Activated T-helper 9 cell treated with anti-CD3 and anti-CD28 coated beads, Interleukin-2, amount 50 U/mL, for 16 hours (primary cell): ENCODE results near the gene ZNF865.
A peak's percentile ranks its signal among the peaks of the same experiment; 100 is the strongest.

ENCODE experiments used
- DNase-seq: peaks from one replicate; pipeline ENCODE4 v3.0.0-alpha.2; 2020; ENCODE audit warnings: low read depth

ZNF865 gene

DNA sequence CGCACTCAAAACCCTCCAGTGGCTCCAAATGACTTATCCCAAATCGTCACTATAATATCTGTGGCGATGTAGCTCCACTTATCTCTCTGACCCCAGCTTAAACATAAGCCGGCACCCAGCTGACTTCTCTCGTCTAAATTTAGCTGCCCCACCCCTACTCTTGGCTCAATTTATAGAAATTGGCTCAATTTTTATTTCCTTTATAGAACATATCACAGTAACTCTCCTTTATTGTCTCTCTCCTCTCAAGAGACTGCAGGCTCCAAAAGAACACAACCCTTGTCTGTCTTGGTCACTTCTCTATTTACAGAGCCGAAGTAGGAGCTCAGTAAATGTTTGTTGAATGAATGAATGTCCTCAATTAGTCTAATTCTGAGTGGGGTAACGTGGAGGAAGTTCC, 18.1 kb downstream of the ZNF865 start:
- no peak for DNase-seq

DNA sequence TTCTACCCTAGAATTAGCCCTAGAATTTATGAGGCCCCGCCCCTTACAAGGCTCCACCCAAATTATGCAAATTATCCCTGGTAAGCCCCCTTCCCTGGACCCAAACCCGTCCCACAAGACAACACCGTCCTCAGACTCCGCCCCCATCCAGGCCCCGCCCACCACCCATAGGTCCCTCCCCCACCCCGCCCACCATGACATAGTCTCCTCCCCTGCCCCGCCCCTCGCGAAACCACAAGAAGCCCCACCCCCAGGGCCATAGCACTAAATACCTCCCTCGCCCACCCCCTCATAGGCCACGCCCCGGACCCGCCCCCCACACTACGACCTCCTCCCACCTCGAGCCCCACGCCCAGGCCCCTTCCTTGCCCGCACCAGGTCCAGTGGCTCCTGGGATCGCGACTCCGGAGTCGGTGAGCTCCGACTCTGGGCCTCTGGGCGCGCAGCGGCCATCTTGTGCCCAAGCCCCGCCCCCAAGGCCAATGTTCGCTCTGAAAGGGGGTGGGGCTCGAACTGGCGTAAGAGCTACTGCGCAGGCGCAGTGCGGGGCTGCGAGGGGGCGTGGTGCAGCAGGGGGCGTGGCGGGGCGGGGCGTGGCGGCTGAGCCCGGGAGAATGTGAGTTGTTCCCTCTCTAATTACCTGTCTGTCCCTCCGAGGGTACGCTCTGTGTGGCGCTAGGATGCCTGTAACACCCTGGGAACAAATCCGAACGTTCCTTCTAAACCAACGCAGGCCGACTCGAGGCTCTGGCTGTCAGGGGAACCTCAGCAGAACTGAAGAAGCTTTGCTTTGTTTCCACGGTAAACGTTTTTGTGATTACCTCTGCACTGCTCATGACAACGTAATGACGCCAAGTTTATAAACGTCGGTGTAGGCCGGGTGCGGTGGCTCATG, 18.9 kb downstream of the ZNF865 start, which contains the start of gene ZNF784:
TSS of gene ZNF784 (minus strand) at position 458 of the 895 bp plus-strand sequence. CDS start at position 453, 5 bp downstream.
- DNase-seq: peak; percentile 91

DNA sequence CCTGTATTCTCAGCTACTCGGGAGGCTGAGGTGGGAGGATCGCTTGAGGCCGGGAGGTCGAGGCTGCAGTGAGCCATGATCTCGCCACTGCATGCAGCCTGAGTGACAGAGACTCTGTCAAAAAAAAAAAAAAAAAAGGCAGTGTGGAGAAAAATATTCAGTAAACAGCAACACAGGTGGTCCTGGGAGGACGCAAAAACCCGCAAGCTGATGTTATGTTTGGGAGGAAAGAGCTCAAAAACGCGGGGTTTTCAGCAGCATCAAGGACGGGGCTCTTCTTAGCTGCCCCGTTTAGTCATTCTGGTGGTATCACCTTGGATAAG, 19.5 kb downstream of the ZNF865 start:
- DNase-seq: no peak

DNA sequence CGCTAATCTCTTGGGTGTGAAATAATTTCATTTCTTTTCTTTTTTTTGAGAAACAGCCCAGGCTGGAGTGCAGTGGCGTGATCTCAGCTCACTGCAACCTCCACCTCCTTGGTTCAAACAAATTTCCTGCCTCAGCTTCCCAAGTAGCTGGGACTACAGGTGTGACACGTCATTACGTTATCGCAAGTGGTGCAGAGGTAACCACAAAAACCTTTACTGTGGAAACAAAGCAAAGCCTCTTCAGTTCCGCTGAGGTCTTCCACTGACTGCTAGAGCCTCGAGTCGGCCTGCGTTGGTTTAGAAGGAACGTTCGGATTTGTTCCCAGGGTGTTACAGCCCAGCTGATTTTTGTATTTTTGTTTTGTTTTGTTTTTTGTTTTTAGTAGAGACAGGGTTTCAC, 20.9 kb downstream of the ZNF865 start:
- DNase-seq: peak; percentile 33

DNA sequence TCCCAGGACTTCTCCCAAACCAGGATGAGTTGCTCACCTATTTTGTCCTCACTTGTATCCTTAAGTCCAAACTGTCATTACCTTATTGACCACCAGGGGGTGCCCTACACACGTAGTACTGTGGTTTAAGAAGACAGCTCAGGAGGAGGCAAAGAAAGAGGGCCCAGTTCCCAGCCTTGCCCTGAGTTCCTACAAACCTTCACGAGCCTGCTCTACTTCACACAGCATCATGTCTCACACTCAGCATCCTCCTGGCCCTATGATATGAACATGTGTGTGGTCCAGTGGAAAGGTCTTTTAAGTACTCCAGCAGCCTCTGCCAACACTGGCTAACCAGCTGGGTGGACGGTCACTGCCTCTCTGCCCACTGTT, 27.0 kb downstream of the ZNF865 start:
- DNase-seq: peak; percentile 69

DNA sequence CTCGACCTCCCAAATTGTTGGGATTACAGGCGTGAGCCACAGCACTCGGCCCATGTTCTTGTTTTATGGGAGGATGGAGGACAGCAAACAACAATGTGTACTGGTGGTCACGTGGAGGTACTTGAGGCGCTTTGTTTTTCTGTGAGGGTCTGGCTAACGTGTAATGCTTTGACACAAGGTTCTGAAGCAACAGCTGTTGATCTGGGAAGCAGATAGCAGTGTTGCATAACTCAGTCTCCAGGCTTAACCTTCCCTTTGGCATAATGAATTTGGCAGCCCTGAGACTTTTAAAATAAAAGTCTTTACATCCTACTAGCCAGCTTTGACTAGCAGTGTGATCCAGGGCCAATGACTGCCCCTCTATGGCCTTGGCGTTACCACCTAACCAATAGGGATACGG, 28.4 kb downstream of the ZNF865 start:
- no peak for DNase-seq

DNA sequence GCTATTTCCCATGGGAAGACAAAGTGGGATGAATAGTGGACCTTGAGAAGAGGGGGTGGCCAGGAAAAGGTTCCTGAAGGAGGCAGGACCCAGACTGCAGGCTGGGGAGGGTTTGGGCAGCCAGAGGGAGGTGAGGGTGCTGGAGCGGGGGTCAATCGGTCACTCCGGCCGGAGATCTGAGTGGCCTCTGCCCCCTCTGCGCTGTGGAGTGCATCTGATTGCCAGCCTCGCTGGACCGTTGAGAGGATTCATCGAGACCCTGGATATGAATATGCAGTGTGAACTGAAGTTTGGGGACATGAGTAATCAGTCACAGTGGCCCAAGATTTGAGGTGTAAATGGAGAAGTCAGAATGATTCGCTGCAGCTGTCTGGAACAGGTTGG, 29.9 kb downstream of the ZNF865 start:
- no peak for DNase-seq

DNA sequence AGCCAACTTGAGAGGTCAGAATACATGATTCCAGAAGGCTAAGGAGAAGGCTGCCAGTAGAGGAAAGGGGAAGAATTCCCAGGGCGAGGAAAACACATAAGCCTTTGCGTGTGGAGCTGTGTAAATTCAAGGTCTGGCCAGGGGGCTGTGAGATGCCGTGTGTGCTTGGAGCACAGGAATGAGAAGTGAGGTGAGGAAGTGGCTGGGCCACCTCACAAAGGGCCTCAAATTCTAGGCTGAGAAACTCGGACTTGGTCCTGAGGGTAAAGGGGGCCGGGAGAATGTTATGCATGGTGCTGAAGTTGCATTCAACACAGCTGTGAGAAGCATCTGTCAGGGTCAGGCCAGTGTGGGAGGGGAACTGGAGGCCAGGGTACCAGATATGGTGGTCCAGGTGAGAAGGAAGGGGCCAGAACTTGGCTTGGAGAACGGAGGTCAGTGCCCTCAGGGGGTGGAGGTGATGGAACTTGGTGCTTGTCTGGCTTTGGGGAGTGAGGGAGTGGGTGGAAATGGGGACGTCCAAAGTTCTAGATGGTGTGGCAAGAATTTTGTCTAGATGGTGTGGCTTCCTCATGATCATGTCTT, 30.5 kb downstream of the ZNF865 start:
- no peak for DNase-seq

DNA sequence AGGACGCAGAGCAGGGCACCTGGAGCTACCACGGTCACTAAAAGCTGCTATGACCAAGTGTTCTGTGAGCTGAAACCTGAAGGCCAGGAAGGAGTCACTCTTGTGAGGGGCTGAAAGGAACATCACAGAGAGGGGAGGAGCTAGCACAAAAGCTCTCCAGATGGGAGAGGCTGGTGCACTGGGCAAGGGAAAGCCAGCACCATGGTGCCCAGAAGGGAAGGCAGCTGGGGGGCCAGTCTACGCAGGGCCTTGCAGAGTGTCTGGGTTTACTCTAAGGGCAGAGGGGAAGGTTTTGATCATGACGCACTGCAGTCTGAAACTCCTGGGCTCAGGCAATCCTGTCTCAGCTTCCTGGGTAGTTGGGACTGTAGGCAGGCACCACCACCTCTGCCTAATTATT, 31.3 kb downstream of the ZNF865 start:
- DNase-seq: no peak

DNA sequence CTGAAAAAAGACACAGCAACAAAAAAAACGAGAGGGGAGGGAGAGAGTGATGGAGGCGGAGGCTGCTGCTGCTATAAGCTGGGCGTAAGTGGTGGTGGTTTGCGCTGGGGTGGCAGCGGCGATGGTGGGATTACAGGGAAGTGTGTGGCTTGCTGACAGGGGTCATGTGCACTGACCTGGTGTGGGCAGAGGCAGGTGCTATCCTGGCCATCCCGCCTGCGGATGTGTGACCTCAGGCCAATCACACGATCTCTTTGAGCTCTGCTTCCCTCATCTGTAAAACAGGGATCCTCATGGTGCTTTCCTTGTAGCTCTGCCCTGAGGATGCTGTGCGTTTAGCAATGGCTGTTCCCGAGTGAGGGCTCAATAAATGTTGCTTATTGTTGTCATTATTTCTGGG, 32.1 kb downstream of the ZNF865 start:
- no peak for DNase-seq

DNA sequence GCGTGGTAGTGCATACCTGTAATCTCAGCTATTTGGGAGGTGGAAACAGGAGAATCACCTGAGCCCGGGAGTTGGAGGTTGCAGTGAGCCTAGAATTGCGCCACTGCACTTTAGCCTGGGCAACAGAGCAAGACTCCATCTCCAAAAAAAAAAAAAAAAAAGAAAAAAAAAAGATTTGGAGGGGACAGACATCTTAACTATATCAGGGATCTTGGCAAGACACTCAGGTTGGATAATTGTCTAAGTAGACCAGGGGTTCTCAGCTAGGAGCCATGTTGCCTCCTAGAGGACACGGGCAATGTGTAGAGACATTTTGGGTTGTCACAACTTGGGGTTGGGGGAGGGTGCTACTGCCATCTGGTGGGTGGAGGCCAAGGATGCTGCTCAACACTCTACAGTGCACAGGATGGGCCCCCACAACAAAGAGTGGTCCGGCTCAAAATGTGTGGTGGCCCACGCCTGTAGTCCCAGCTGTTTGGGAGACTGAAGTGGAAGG, 33.5 kb downstream of the ZNF865 start:
- DNase-seq: no peak

DNA sequence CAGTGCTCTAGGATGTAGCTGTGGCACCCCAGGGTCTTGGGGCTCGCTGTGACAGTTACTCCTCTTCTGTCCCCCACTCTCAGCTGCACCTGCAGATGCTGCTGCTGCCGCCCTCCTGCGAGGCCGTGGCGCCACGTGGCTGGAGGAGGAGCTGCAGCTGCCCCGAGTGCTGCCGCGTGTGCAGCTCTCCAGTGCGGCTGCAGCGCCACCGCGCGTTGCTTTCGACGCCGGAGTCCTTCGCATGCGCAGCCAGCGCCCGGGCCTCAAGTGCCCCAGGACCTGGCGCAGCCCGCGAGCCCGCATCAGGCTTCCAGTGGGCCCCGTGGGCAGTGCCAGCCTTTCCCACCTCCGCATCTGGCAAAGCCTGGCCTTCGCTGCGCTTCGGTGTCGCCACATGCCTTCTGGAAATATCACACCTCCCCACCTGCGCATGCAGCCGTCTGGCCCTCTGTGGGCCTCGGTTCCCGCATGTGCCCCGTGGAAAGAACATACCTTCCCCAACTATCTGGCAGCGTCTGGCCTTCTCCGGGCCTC, 34.7 kb downstream of the ZNF865 start:
- peak; percentile 67 for DNase-seq

DNA sequence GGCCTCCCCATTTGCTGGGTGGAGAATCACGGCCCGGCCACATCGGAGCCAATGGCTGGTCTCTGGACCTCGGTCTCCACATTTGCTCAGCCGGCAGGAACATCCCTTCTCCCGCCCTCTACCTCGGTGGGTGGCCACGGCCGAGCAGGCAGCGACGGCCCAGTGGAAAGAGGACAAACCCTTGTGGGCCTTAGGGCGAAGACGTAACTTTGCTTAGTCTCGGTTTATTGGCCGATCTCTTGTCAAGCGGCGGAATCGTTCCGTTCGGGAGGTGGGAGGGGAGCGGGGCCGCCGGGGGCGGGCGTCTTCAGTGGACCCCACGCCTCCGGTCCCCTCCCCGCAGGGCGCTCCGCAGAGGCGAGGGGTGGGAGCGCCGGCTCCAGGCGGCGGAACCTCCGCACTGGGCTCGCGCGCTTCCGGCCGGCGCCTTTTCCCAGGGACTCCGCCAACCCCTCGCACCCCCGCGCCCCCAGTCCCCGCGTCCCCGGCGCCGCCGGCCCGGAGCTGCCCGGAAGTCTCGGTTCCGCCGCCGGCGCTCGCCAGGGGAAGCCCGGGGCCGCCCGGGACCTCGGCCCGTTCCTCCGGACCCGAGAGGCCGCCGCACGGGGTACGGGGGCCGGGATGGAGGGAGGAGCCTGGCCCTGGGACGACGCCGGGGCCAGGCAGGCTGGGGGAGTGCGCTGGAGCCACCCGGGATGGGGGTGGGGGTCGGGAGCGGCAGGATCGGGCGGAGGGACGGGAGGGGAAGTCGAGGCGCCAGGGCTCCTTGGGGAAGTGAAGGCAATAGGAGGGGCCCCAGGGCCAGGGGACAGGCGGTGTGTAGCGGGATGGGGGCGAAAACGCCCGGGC, 35.4 kb downstream of the ZNF865 start, which contains the start of gene ZNF580:
TSS of gene ZNF580 (plus strand) at position 426 of the 849 bp plus-strand sequence. CDS start 1,507 bp downstream, outside the sequence.
- DNase-seq: peak; percentile 46

DNA sequence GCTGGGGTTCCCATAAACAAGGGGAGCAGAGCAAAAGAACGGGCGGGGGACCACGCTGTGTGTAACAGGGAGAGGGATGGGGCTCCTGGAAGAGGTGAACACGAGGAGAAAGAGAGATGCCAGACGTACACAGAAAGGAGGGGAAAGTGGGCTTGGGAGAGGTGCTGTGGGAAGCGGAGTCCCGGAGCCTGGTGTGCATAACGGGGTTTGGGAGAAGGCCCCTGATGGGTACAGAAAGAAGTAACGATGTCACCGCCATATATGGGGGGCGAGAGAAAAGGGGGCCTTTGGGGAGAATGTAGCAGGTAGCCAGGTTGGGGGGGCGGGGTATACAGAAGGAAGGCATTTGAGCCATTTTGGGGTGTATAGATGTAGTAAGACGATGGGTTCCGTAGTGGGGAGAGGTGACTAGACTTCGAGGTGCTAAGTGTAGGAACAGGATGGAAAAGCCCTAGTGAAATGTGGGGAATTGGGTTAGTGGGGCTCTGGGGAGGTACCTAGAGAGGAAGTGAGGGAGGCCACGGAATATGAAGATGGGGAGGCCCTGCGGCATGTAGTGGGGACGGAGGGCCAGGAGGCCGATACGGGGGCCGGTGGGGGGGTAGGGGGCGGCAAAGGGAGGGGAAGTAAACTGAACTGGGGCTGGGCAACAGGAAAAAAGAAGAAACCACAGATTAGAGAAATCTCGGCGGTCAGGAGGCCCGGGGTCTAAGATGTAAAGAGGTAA, 36.1 kb downstream of the ZNF865 start:
- DNase-seq: no peak

DNA sequence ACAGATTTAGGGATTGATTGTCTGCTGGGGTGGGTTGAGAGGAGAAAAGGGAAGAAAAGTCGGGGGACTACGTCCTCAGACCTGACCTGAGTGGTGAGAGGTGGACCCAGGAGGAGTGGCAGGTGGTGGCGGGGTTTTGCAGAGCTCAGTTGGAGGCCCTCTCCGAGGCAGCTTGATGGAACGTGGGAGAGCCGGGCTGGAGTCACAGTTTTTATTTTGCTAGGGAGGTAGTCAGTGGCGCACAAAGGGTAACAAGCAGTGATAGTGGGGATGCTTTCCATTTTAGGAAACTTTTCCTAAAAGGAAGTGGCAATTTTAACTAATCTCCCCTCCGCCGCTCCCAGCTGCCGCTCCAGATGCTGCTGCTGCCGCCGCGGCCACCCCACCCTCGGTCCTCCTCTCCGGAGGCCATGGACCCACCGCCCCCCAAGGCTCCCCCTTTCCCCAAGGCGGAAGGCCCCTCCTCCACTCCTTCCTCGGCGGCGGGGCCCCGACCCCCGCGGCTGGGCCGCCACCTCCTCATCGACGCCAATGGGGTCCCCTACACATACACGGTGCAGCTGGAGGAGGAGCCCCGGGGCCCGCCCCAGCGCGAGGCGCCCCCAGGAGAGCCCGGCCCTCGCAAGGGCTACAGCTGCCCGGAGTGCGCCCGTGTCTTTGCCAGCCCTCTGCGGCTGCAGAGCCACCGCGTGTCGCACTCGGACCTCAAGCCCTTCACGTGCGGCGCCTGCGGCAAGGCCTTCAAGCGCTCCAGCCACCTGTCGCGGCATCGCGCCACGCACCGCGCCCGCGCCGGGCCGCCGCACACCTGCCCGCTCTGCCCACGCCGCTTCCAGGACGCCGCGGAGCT, 36.9 kb downstream of the ZNF865 start:
- no peak for DNase-seq

DNA sequence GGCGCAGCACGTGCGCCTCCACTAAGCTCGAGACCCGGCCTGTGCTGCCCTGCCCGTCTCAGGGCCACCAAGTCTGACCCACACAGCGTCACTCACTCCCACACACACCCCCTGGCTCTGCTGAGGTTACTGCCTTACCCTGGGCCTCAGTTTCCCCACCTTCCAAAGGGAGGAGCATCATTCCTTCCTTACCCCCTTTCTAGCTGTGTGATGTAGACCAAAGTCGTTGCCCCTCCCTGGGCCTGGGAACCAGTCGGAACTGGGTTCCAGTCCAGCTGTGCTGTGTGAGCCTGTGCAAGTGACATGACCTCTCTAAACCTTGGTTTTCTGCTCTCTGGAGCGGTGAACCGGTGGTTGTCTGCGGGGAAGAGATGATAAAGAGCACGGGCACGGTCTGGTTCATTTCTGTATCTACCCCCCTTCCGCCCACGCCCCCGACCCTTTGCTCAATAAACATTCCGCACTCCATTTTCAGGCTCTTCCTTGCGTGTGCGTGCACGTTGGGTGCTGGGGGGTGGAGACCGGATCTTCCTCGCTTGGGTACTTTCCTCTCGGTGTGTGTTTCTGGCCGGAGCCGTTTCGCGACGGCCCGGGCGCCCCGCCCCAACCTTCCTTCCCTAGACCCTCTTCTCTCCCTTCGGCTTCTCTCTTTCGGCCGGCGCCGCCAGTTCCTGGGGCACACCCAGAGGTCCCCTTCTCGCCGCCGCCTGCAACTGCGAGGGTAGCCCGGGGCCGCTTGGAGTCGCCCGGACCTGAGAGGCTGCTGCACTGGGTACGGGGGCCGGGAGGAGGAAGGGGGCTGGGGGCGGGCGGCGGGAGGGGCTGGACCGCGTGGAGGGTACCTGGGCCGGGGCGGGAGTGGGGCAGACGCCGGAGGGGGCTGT, 37.8 kb downstream of the ZNF865 start, which contains the start of gene ZNF581:
TSS of gene ZNF581 (plus strand) at position 647 of the 884 bp plus-strand sequence. CDS start 923 bp downstream, outside the sequence.
- peak; percentile 74 for DNase-seq

DNA sequence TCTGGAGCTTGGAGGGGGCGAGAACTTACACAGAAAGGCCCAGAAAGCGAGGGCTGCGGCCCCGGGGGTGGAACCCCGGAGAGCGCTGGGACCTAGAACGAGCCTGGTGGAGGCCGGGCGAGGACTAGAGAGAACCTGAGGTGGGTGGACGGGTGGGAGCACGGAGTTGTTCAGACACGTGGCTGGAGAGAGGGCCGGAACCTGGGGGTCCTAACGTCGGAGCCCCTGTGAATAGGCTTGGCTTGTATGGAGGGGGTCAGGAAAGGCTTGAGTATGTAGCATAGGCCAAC, 38.4 kb downstream of the ZNF865 start:
- DNase-seq: no peak

DNA sequence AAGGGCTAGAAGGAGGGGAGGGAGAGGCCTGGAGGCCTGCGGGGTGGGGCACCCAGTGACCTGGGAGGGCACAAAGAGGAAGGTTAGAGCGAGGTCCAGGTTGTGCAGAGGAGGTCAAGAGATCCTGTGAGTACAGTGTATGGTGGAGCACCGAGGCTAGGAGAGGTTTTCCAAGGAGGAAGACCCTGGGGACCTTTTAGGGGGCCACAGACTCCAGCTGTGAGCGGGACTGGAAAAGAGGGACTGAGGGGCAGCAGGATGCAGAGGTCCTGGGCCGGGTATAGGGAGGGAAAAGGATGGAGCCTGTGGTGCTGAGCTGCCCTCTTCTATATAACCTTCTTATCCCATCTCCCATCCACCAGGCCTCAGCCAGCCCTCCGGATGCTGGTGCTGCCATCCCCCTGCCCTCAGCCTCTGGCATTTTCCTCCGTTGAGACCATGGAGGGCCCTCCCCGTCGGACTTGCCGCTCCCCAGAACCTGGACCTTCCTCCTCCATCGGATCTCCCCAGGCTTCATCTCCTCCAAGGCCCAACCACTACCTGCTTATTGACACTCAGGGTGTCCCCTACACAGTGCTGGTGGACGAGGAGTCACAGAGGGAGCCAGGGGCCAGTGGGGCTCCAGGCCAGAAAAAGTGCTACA, 38.9 kb downstream of the ZNF865 start:
- DNase-seq: no peak

DNA sequence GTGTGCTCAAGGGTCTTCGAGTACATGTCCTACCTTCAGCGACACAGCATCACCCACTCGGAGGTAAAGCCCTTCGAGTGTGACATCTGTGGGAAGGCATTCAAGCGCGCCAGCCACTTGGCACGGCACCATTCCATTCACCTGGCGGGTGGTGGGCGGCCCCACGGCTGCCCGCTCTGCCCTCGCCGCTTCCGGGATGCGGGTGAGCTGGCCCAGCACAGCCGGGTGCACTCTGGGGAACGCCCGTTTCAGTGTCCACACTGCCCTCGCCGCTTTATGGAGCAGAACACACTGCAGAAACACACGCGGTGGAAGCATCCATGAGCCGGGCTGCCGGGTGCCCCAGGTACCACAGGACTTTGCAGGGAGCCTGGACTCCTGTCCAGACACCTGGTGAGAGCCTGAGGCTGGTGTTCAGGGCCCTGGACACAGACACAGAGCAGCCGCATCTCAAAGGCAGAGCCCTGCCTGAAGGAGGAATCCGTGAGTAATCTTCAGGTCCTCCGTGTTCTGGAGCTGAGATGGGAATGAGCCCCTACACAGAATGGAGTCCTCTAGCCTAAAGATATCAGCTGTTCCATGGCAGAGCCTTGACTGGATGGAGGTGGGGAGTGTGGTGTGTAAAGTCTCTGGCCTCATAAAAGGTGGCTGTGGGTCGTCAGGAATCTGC, 39.5 kb downstream of the ZNF865 start:
- DNase-seq: no peak
